Subcutaneous adipose tissue (tissue), 4 donors: Measurements from ENCODE around the gene RAP1GDS1. TPM values are rescaled to one million over a fixed set of nuclear protein-coding genes. Genes with fewer than 3 reads are reported as not detected.

ENCODE experiments used
- CTCF ChIP-seq: fragments of 450-650 bp; IDR thresholded peaks from one replicate; pipeline ENCODE4 v1.5.1; 2016; ENCODE audit warnings: low read depth, mild to moderate bottlenecking, control low read depth, antibody characterized with exemption, moderate library complexity
- total RNA-seq, 4 donors: library from RNA; depleted of rRNA; stranded (reverse); fragments of >200 nt; gene quantifications; one replicate each; pipeline ENCODE4 v1.1.0, GENCODE V29; 2016

The RAP1GDS1 gene
- 10 to 100 TPM; 32.2 to 62.4 (median 40.3) TPM for total RNA-seq

- TF ChIP-seq CTCF, result no peak
Measured at GRCh38 chr4:98260579-98261404, at the start of gene RAP1GDS1. TSS of gene RAP1GDS1 (plus strand) at chr4:98261384. CDS start at chr4:98261566, 182 bp downstream.

GRCh38 chr4:98222306-98222705 is 38.9 kb upstream of the RAP1GDS1 start:
- no peak for TF ChIP-seq CTCF

GRCh38 chr4:98226396-98226795 is 34.8 kb upstream of the RAP1GDS1 start:
- no peak for TF ChIP-seq CTCF

- TF ChIP-seq CTCF, result no peak
Measured at GRCh38 chr4:98230961-98231360, 30.2 kb upstream of the RAP1GDS1 start.

GRCh38 chr4:98232202-98232601 is 29.0 kb upstream of the RAP1GDS1 start:
- TF ChIP-seq CTCF, result no peak

GRCh38 chr4:98237204-98237603 is 24.0 kb upstream of the RAP1GDS1 start:
- no peak for TF ChIP-seq CTCF

- no peak for TF ChIP-seq CTCF
Measured at GRCh38 chr4:98242063-98242462, 19.1 kb upstream of the RAP1GDS1 start.
